ENCODE measurements around the gene SPPL2B. TPM values are rescaled to one million over a fixed set of nuclear protein-coding genes. Genes with fewer than 3 reads are reported as not detected.
"Not testable (repeated sequence)": the region's sequence is repeated elsewhere in the genome, so short reads cannot be mapped to it uniquely, and the experiment has no call there.

SPPL2B gene
- total RNA-seq, 1 donor from 2014 or later: 119 TPM

DNA sequence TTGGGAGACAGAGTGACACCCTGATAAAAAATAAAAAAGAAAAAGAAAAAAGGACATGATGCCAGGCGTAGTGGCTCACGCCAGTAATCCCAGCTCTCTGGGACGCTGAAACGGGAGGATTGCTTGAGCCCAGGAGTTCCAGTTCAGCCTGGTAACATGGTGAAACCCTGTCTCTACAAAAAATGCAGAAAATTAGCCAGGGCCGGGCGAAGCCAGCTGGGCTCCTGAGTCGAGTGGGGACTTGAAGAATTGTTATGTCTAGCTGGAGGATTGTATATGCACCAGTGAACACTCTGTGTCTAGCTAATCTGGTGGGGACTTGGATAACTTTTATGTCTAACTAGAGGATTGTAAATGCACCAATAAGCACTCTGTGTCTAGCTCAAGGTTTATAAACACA, 63.9 kb downstream of the SPPL2B start:
- H3K9me3 Mint-ChIP-seq: peaks cover 2% of the 10 kb centered on the region
- H3K4me1 Mint-ChIP-seq: peaks cover 12% of the 10 kb centered on the region
- H3K36me3 Mint-ChIP-seq (ENCODE audit: low read depth): no peaks in the 10 kb centered on the region
- no peak overlapping the region for H3K27ac Mint-ChIP-seq (ENCODE audit: unreplicated experiment)
- H3K4me3 Mint-ChIP-seq: no peak overlapping the region
- TF ChIP-seq, protein P1, sequence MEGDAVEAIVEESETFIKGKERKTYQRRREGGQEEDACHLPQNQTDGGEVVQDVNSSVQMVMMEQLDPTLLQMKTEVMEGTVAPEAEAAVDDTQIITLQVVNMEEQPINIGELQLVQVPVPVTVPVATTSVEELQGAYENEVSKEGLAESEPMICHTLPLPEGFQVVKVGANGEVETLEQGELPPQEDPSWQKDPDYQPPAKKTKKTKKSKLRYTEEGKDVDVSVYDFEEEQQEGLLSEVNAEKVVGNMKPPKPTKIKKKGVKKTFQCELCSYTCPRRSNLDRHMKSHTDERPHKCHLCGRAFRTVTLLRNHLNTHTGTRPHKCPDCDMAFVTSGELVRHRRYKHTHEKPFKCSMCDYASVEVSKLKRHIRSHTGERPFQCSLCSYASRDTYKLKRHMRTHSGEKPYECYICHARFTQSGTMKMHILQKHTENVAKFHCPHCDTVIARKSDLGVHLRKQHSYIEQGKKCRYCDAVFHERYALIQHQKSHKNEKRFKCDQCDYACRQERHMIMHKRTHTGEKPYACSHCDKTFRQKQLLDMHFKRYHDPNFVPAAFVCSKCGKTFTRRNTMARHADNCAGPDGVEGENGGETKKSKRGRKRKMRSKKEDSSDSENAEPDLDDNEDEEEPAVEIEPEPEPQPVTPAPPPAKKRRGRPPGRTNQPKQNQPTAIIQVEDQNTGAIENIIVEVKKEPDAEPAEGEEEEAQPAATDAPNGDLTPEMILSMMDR (conservative IDR thresholded peaks at IDR 0.05): no peak
- H3K27me3 Mint-ChIP-seq (ENCODE audit: low read depth): peaks cover 6% of the 10 kb centered on the region
- no peak for DNase-seq (ENCODE audit: low read depth, low spot score)

DNA sequence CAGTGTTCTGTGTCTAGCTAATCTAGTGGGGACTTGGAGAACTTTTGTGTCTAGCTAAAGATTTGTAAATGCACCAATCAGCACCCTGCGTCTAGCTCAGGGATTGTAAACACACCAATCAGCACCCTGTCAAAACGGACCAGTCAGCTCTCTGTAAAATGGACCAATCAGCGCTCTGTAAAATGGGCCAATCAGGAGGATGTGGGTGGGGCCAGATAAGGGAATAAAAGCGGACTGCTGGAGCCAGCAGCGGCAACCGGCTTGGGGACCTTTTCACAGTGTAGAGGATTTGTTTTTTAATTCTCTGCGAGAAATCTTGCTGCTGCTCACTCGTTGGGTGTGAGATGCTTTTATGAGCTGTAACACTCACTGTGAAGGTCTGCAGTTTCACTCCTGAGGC, 64.4 kb downstream of the SPPL2B start:
- H3K4me1 Mint-ChIP-seq; DNase-seq (ENCODE audit: low read depth, low spot score): not testable (repeated sequence)

DNA sequence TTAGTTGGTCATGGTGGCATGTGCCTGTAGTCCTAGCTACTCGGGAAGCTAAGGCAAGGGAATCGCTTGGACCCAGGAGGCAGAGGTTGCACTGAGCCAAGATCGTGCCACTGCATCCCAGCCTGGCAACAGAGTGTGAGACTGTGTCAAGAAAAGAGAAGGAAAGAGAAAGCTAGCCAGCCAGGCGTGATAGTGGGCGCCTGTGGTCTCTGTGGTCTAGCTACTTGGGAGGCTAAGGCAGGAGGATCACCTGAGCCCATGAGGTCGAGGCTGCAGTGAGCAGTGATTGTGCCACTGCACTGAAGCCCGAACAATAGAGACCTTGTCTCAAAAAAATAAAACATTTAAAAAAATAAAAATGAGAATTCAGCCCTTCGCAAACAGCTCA, 65.6 kb downstream of the SPPL2B start:
- Mint-ChIP-seq H3K27ac (ENCODE audit: unreplicated experiment) (no peak overlapping the region), H3K27me3 (ENCODE audit: low read depth) (peaks cover 6% of the 10 kb centered on the region), H3K4me1 (peaks cover 7% of the 10 kb centered on the region), H3K4me3 (no peak overlapping the region), H3K9me3 (peaks cover 2% of the 10 kb centered on the region), H3K36me3 (ENCODE audit: low read depth) (no peaks in the 10 kb centered on the region)
- TF ChIP-seq, protein P1 (conservative IDR thresholded peaks at IDR 0.05): no peak
- DNase-seq (ENCODE audit: low read depth, low spot score): no peak

More for the DNA sequence above, 64.4 kb downstream of the SPPL2B start:
- H3K9me3 Mint-ChIP-seq; H3K36me3 Mint-ChIP-seq (ENCODE audit: low read depth); H3K27ac Mint-ChIP-seq (ENCODE audit: unreplicated experiment); H3K4me3 Mint-ChIP-seq; H3K27me3 Mint-ChIP-seq (ENCODE audit: low read depth): not testable (repeated sequence)

GRCh38 chr19:2394442-2395292, 66.2 kb downstream of the SPPL2B start:
- Mint-ChIP-seq H3K9me3 (peaks cover 2% of the 10 kb centered on the region), H3K27ac (ENCODE audit: unreplicated experiment) (no peak overlapping the region), H3K27me3 (ENCODE audit: low read depth) (peaks cover 6% of the 10 kb centered on the region), H3K4me1 (peaks cover 6% of the 10 kb centered on the region), H3K4me3 (no peak overlapping the region), H3K36me3 (ENCODE audit: low read depth) (no peaks in the 10 kb centered on the region)
- DNase-seq (ENCODE audit: low read depth, low spot score): no peak
- TF ChIP-seq, protein P1 (conservative IDR thresholded peaks at IDR 0.05): no peak

DNA sequence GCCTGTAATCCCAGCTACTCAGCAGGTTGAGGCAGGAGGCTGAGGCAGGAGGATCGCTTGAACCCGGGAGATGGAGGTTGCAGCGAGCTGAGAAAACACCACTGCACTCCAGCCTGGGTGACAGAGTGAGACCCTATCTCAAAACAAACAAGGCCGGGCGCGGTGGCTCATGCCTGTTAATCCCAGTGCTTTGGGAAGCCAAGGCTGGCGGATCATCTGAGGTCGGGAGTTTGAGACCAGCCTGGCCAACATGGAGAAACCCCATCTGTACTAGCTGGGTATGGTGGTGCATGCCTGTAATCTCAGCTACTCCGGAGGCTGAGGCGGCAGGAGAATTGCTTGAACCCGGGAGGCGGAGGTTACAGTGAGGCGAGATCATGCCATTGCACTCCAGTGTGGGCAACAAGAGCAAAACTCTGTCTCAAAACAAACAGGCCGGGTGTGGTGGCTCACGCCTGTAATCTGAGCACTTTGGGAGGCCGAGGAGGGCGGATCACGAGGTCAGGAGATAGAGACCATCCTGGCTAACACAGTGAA, 66.9 kb downstream of the SPPL2B start:
- H3K4me1 Mint-ChIP-seq; H3K27me3 Mint-ChIP-seq (ENCODE audit: low read depth); H3K9me3 Mint-ChIP-seq; H3K27ac Mint-ChIP-seq (ENCODE audit: unreplicated experiment); DNase-seq (ENCODE audit: low read depth, low spot score); H3K36me3 Mint-ChIP-seq (ENCODE audit: low read depth); H3K4me3 Mint-ChIP-seq: not testable (repeated sequence)

- H3K4me1 Mint-ChIP-seq; DNase-seq (ENCODE audit: low read depth, low spot score); H3K9me3 Mint-ChIP-seq; H3K4me3 Mint-ChIP-seq; H3K27ac Mint-ChIP-seq (ENCODE audit: unreplicated experiment); H3K27me3 Mint-ChIP-seq (ENCODE audit: low read depth); H3K36me3 Mint-ChIP-seq (ENCODE audit: low read depth): not testable (repeated sequence)
These were observed 68.7 kb downstream of the SPPL2B start for GRCh38 chr19:2397173-2397572.

DNA sequence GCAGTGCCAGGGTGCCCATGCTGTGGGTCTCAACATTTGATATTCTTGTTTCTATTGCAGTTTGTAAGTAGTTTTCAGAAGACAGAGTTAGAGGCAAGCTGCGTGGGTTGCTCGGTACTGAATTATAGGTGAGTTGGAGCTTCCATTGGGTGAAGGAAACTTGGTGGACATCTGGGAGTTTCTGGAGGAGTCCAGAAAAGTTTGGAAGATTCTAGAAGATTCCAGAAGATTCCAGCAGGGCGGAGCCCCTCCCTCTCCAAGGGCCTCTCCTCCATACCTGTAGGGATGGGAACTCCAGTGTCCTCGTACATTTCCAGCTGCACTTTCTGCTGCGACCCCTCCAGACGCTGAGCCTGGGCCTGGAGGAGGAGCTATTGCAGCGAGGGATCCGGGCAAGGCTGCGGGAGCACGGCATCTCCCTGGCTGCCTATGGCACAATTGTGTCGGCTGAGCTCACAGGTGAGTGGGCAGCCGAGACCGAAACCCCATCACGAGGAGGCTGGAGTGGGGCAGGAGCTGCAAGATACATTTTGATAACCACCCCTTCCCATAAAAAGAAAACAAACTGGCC, 70.3 kb downstream of the SPPL2B start:
- Mint-ChIP-seq H3K9me3 (no peaks in the 10 kb centered on the region), H3K27ac (ENCODE audit: unreplicated experiment) (no peak overlapping the region), H3K36me3 (ENCODE audit: low read depth) (no peaks in the 10 kb centered on the region), H3K4me3 (no peak overlapping the region), H3K4me1 (no peaks in the 10 kb centered on the region), H3K27me3 (ENCODE audit: low read depth) (no peaks in the 10 kb centered on the region)
- TF ChIP-seq, protein P1 (conservative IDR thresholded peaks at IDR 0.05): no peak
- no peak for DNase-seq (ENCODE audit: low read depth, low spot score)

Data from neural crest cell (in vitro differentiated cells).